AG04450 (cell line): ENCODE results near the gene HNRNPR. TPM values are rescaled to one million over a fixed set of nuclear protein-coding genes. Genes with fewer than 3 reads are reported as not detected.

Source experiments
- polyA plus RNA-seq: library from polyadenylated mRNA; depleted of rRNA; stranded (reverse); fragments of >200 nt; gene quantifications from 2 replicates; pipeline ENCODE4 v1.2.3, GENCODE V29; 2011; rRNA removed

The HNRNPR gene
- polyA plus RNA-seq, 1 experiment, result 171 TPM

Other genes with a start within 250 kb of the HNRNPR start
- gene LUZP1, start 175.4 kb downstream of the HNRNPR start, polyA plus RNA-seq, result 32.4 and 39.4 TPM in 2 replicates
- 0.07 and 0.11 TPM in 2 replicates for gene HTR1D, start 126.8 kb downstream of the HNRNPR start, polyA plus RNA-seq
- 14.2 and 17.2 TPM in 2 replicates for gene ZNF436, start 25.6 kb upstream of the HNRNPR start, polyA plus RNA-seq
- gene TCEA3, start 80.5 kb upstream of the HNRNPR start, polyA plus RNA-seq, result 14.7 and 15.6 TPM in 2 replicates
- gene ASAP3, start 139.9 kb upstream of the HNRNPR start, polyA plus RNA-seq, result 25.5 and 29.9 TPM in 2 replicates
- gene E2F2, start 186.9 kb upstream of the HNRNPR start, polyA plus RNA-seq, result 0.05 and 0.06 TPM in 2 replicates
- 15.3 and 25.0 TPM in 2 replicates for gene ID3, start 215.2 kb upstream of the HNRNPR start, polyA plus RNA-seq